HepG2 (cell line): ENCODE measurements around the gene IFRD1. TPM values are rescaled to one million over a fixed set of nuclear protein-coding genes. Genes with fewer than 3 reads are reported as not detected.

Experiments
- DMAP1 ChIP-seq: IDR thresholded peaks from 2 replicates; pipeline ENCODE4 v1.6.1; 2016
- FOXC1 ChIP-seq: sonication (generic); formaldehyde crosslinking; IDR thresholded peaks from 2 replicates; pipeline ENCODE4 v1.8.0; 2022; ENCODE audit warnings: mild to moderate bottlenecking, missing genetic modification reagents, borderline replicate concordance
- HNRNPK ChIP-seq: fragments of 200-400 bp; formaldehyde crosslinking; IDR thresholded peaks from 2 replicates; pipeline ENCODE4 v1.6.1; 2018; ENCODE audit warnings: low read length, low read depth, moderate library complexity, mild to moderate bottlenecking; ENCODE audit not compliant: poor library complexity, severe bottlenecking
- KDM5A ChIP-seq: fragments of 200-600 bp; sonication (generic); IDR thresholded peaks from 2 replicates; pipeline ENCODE4 v1.7.0; 2018; ENCODE audit warnings: antibody characterized with exemption, mild to moderate bottlenecking, low read length, borderline replicate concordance
- NONO ChIP-seq, 2 experiments: fragments of 450-650 bp in 1 of 2; sonication (generic) in 1 of 2; formaldehyde crosslinking in 1 of 2; IDR thresholded peaks in 1 of 2; conservative IDR thresholded peaks in 1 of 2; 2 replicates each; pipeline versions ENCODE4 v1.6.1 to v1.8.0; 2017 to 2022; ENCODE audit warnings: mild to moderate bottlenecking in 1 of 2, missing genetic modification reagents in 1 of 2, moderate library complexity in 1 of 2
- NPAS2 ChIP-seq: sonication (generic); formaldehyde crosslinking; IDR thresholded peaks from 2 replicates; pipeline ENCODE4 v1.8.0; 2022; ENCODE audit warnings: mild to moderate bottlenecking, missing genetic modification reagents, borderline replicate concordance
- SOX13 ChIP-seq, 3 experiments: fragments of 450-650 bp in 1 of 3; sonication (generic) in 1 of 3; formaldehyde crosslinking in 1 of 3; IDR thresholded peaks in 2 of 3; conservative IDR thresholded peaks in 1 of 3; 2 replicates each; pipeline versions ENCODE4 v1.5.0 to v1.6.1; 2016 to 2020; ENCODE audit warnings: antibody characterized with exemption in 1 of 3, mild to moderate bottlenecking in 1 of 3, missing compliant biosample characterization in 1 of 3, missing genetic modification reagents in 1 of 3, moderate library complexity in 1 of 3
- ZBTB38 ChIP-seq: sonication (generic); formaldehyde crosslinking; IDR thresholded peaks from 2 replicates; pipeline ENCODE4 v1.5.1; 2020; ENCODE audit warnings: mild to moderate bottlenecking, missing genetic modification reagents
- ZFP36L2 ChIP-seq: sonication (generic); formaldehyde crosslinking; IDR thresholded peaks from 2 replicates; pipeline ENCODE4 v1.4.0; 2020; ENCODE audit warnings: missing genetic modification reagents
- ZKSCAN8 ChIP-seq: IDR thresholded peaks from 2 replicates; pipeline ENCODE4 v1.6.1; 2016; ENCODE audit warnings: borderline replicate concordance, missing genetic modification reagents, missing compliant biosample characterization
- ZNF235 ChIP-seq: sonication (generic); formaldehyde crosslinking; IDR thresholded peaks from 2 replicates; pipeline ENCODE4 v1.8.1; 2023; ENCODE audit warnings: mild to moderate bottlenecking, missing genetic modification reagents, borderline replicate concordance
- ZNF317 ChIP-seq: sonication (generic); formaldehyde crosslinking; IDR thresholded peaks from 2 replicates; pipeline ENCODE4 v1.5.0; 2020; ENCODE audit warnings: mild to moderate bottlenecking, missing genetic modification reagents
- ZNF431 ChIP-seq: sonication (generic); formaldehyde crosslinking; IDR thresholded peaks from 2 replicates; pipeline ENCODE4 v1.9.0; 2022; ENCODE audit warnings: missing genetic modification reagents, low read depth, mild to moderate bottlenecking, borderline replicate concordance
- ZNF644 ChIP-seq: IDR thresholded peaks from 2 replicates; pipeline ENCODE4 v1.6.1; 2016; ENCODE audit warnings: low read depth
- ZNF737 ChIP-seq: sonication (generic); formaldehyde crosslinking; IDR thresholded peaks from 2 replicates; pipeline ENCODE4 v1.5.0; 2020; ENCODE audit warnings: missing genetic modification reagents, mild to moderate bottlenecking, borderline replicate concordance
- polyA plus RNA-seq, 8 experiments: library from polyadenylated mRNA; depleted of rRNA in 3 of 8; stranded (reverse) in 7 of 8; unstranded in 1 of 8; fragments of >200 nt; fragmentation: Illumina TruSeq in 4 of 8; extraction: Trizol in 4 of 8; gene quantifications; 2 replicates each; pipeline versions ENCODE4 v1.2.1 to v1.2.3, GENCODE V29; 2011 to 2016; ENCODE audit warnings: low read depth in 4 of 8, missing spikeins in 1 of 8, mixed read lengths in 1 of 8; ENCODE audit not compliant: insufficient read depth in 1 of 8
- total RNA-seq, 5 experiments: library from RNA; depleted of rRNA; stranded (reverse); fragments of >200 nt; fragmentation: Illumina TruSeq; extraction: Trizol; gene quantifications; 2 replicates each; pipeline ENCODE4 v1.2.3, GENCODE V29; 2016; ENCODE audit warnings: low read depth in 1 of 5
- TF ChIP-seq, protein P1 (sequence below): fragments of 450-650 bp; IDR thresholded peaks from 2 replicates; pipeline ENCODE4 v1.6.1; 2016
- TF ChIP-seq, protein P2 (sequence below): sonication (generic); formaldehyde crosslinking; IDR thresholded peaks from 2 replicates; pipeline ENCODE4 v1.5.1; 2020; ENCODE audit warnings: missing genetic modification reagents, mild to moderate bottlenecking, borderline replicate concordance
- TF ChIP-seq, protein P3 (sequence below): sonication (generic); formaldehyde crosslinking; IDR thresholded peaks from 2 replicates; pipeline ENCODE4 v1.8.0; 2022; ENCODE audit warnings: low read depth, missing genetic modification reagents
- TF ChIP-seq, protein P4 (sequence below): sonication (generic); formaldehyde crosslinking; IDR thresholded peaks from 2 replicates; pipeline ENCODE4 v1.4.0; 2020; ENCODE audit warnings: missing genetic modification reagents, borderline replicate concordance

IFRD1 gene
- total and polyA plus RNA-seq, 2 of the 13 experiments (the other 11 are each of a cell fraction or from before 2014, with no cell fraction given) = 50.9 to 55.5 TPM

DNA sequence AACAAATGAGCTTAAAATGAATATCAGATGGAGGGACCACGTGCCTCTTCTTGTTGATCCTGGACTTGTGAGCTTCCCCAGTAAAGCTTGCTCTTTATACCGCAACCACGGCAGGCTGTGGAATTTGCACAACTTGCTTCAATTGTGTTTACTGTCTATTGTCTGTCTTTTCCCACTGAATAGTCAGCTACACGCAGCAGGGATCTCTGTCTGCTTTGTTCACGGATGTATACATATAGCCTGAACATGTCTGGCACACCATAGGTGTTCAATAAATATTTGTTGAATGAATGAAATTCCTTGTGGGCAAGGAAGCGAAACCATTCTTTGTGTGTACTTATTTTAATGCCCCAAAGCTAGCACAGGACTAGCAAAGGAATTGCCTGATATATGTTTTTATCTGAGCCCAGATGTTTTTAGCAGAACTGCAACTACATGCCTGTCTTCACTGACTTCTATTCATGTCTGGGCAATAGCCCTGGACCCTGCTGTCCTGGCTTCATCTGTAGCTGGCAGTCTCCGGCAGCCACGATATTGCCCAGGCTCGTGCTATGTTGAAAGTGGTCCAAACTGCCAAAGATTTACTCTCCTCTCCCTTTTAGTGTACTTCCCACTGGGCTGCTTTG is 29.9 kb upstream of the IFRD1 start (continued):
- TF ChIP-seq, protein P1, sequence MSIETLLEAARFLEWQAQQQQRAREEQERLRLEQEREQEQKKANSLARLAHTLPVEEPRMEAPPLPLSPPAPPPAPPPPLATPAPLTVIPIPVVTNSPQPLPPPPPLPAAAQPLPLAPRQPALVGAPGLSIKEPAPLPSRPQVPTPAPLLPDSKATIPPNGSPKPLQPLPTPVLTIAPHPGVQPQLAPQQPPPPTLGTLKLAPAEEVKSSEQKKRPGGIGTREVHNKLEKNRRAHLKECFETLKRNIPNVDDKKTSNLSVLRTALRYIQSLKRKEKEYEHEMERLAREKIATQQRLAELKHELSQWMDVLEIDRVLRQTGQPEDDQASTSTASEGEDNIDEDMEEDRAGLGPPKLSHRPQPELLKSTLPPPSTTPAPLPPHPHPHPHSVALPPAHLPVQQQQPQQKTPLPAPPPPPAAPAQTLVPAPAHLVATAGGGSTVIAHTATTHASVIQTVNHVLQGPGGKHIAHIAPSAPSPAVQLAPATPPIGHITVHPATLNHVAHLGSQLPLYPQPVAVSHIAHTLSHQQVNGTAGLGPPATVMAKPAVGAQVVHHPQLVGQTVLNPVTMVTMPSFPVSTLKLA = peak; percentile 56
- TF ChIP-seq NONO (IDR thresholded peaks at IDR 0.05) = no peak
- no peak for TF ChIP-seq NONO (CRISPR knock-in tag; conservative IDR thresholded peaks at IDR 0.05)
- TF ChIP-seq DMAP1 (CRISPR knock-in tag) = peak; percentile 48; the same call in 1 of the 2 replicates
- TF ChIP-seq ZNF737 (CRISPR knock-in tag) = no peak
- TF ChIP-seq, protein P2, sequence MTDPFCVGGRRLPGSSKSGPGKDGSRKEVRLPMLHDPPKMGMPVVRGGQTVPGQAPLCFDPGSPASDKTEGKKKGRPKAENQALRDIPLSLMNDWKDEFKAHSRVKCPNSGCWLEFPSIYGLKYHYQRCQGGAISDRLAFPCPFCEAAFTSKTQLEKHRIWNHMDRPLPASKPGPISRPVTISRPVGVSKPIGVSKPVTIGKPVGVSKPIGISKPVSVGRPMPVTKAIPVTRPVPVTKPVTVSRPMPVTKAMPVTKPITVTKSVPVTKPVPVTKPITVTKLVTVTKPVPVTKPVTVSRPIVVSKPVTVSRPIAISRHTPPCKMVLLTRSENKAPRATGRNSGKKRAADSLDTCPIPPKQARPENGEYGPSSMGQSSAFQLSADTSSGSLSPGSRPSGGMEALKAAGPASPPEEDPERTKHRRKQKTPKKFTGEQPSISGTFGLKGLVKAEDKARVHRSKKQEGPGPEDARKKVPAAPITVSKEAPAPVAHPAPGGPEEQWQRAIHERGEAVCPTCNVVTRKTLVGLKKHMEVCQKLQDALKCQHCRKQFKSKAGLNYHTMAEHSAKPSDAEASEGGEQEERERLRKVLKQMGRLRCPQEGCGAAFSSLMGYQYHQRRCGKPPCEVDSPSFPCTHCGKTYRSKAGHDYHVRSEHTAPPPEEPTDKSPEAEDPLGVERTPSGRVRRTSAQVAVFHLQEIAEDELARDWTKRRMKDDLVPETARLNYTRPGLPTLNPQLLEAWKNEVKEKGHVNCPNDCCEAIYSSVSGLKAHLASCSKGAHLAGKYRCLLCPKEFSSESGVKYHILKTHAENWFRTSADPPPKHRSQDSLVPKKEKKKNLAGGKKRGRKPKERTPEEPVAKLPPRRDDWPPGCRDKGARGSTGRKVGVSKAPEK (CRISPR knock-in tag) = no peak
- TF ChIP-seq ZNF431 (CRISPR knock-in tag) = 0 out of 2 replicates have a peak, but pooled peaks have one; percentile 33
- no peak for TF ChIP-seq ZBTB38 (CRISPR knock-in tag)
- no peak for TF ChIP-seq ZNF235 (CRISPR knock-in tag)
- TF ChIP-seq, protein P3, sequence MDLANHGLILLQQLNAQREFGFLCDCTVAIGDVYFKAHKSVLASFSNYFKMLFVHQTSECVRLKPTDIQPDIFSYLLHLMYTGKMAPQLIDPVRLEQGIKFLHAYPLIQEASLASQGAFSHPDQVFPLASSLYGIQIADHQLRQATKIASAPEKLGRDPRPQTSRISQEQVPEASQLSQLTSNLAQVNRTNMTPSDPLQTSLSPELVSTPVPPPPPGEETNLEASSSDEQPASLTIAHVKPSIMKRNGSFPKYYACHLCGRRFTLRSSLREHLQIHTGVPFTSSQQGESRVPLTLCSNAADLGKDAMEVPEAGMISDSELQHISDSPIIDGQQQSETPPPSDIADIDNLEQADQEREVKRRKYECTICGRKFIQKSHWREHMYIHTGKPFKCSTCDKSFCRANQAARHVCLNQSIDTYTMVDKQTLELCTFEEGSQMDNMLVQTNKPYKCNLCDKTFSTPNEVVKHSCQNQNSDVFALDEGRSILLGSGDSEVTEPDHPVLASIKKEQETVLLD (CRISPR knock-in tag) = no peak
- TF ChIP-seq FOXC1 (CRISPR knock-in tag) = no peak
- TF ChIP-seq NPAS2 (CRISPR knock-in tag) = no peak
- TF ChIP-seq ZNF317 = 0 out of 2 replicates have a peak, but pooled peaks have one; percentile 18
- TF ChIP-seq ZNF644 (CRISPR knock-in tag) = no peak
- no peak for TF ChIP-seq HNRNPK
- peak; percentile 34; the same call in 1 of the 2 replicates for TF ChIP-seq ZKSCAN8 (CRISPR knock-in tag)
- no peak for TF ChIP-seq ZFP36L2 (CRISPR knock-in tag)
- peak; percentile 81 for TF ChIP-seq SOX13 (IDR thresholded peaks at IDR 0.05)
- peak in 1 of 2 experiments; percentile 94; a peak in 2 of 4 replicates for TF ChIP-seq SOX13 (CRISPR knock-in tag; conservative IDR thresholded peaks at IDR 0.05 in 1 of 2, IDR thresholded peaks at IDR 0.05 in 1 of 2)
- no peak for TF ChIP-seq KDM5A
- TF ChIP-seq, protein P4, sequence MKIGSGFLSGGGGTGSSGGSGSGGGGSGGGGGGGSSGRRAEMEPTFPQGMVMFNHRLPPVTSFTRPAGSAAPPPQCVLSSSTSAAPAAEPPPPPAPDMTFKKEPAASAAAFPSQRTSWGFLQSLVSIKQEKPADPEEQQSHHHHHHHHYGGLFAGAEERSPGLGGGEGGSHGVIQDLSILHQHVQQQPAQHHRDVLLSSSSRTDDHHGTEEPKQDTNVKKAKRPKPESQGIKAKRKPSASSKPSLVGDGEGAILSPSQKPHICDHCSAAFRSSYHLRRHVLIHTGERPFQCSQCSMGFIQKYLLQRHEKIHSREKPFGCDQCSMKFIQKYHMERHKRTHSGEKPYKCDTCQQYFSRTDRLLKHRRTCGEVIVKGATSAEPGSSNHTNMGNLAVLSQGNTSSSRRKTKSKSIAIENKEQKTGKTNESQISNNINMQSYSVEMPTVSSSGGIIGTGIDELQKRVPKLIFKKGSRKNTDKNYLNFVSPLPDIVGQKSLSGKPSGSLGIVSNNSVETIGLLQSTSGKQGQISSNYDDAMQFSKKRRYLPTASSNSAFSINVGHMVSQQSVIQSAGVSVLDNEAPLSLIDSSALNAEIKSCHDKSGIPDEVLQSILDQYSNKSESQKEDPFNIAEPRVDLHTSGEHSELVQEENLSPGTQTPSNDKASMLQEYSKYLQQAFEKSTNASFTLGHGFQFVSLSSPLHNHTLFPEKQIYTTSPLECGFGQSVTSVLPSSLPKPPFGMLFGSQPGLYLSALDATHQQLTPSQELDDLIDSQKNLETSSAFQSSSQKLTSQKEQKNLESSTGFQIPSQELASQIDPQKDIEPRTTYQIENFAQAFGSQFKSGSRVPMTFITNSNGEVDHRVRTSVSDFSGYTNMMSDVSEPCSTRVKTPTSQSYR = no peak
